IPS DF 4.7 (cell line): Measurements from ENCODE around the gene CTSF.
A peak's percentile ranks its signal among the peaks of the same experiment; 100 is the strongest.
"Not testable (repeated sequence)": the region's sequence is repeated elsewhere in the genome, so short reads cannot be mapped to it uniquely, and the experiment has no call there.

ENCODE experiments used
- DNase-seq: peaks from one replicate; pipeline ENCODE4 v3.0.0-alpha.2; 2013; ENCODE audit warnings: low spot score; ENCODE audit errors: extremely low read depth

The CTSF gene

GRCh38 chr11:66559142-66559865 lies 9.1 kb downstream of the CTSF start:
- no peak for DNase-seq

GRCh38 chr11:66557733-66558326 lies 10.6 kb downstream of the CTSF start:
- no peak for DNase-seq

GRCh38 chr11:66556086-66556485 lies 12.3 kb downstream of the CTSF start:
- no peak for DNase-seq

- DNase-seq: no peak
These were observed 13.0 kb downstream of the CTSF start for GRCh38 chr11:66555416-66555815.

- no peak for DNase-seq
These were observed 13.8 kb downstream of the CTSF start for GRCh38 chr11:66554602-66555001.

- no peak for DNase-seq
These were observed 17.5 kb downstream of the CTSF start for GRCh38 chr11:66550887-66551286.

- DNase-seq: no peak
These were observed 18.7 kb downstream of the CTSF start for GRCh38 chr11:66549696-66550095.

- no peak for DNase-seq
These were observed 19.4 kb downstream of the CTSF start for GRCh38 chr11:66548774-66549630.

GRCh38 chr11:66548041-66548440 lies 20.4 kb downstream of the CTSF start:
- DNase-seq: no peak

GRCh38 chr11:66547662-66548009 lies 20.8 kb downstream of the CTSF start:
- no peak for DNase-seq

GRCh38 chr11:66546966-66547661 lies 21.3 kb downstream of the CTSF start:
- no peak for DNase-seq

GRCh38 chr11:66546368-66546965 lies 21.9 kb downstream of the CTSF start, which contains the start of gene ACTN3:
ACTN3 (plus strand) TSS chr11:66546903; CDS start chr11:66546938, 35 bp downstream.
- DNase-seq: no peak

- peak; percentile 84 for DNase-seq
These were observed 22.6 kb downstream of the CTSF start, which contains the start of gene ZDHHC24 for GRCh38 chr11:66545701-66546367. ZDHHC24 (minus strand) TSS chr11:66546048; CDS start chr11:66546003, 45 bp downstream.

GRCh38 chr11:66544952-66545351 lies 23.5 kb downstream of the CTSF start:
- not testable (repeated sequence) for DNase-seq

- no peak for DNase-seq
These were observed 24.9 kb downstream of the CTSF start for GRCh38 chr11:66543263-66544107.

GRCh38 chr11:66542362-66542761 lies 26.0 kb downstream of the CTSF start:
- DNase-seq: no peak

- no peak for DNase-seq
These were observed 26.5 kb downstream of the CTSF start for GRCh38 chr11:66541892-66542291.

- DNase-seq: not testable (repeated sequence)
These were observed 27.8 kb downstream of the CTSF start for GRCh38 chr11:66540598-66540997.

- DNase-seq: no peak
These were observed 28.6 kb downstream of the CTSF start for GRCh38 chr11:66539870-66540213.
